LHCN-M2 (cell line): Measurements from ENCODE around the gene ZNF746. TPM values are rescaled to one million over a fixed set of nuclear protein-coding genes. Genes with fewer than 3 reads are reported as not detected.
A peak's percentile ranks its signal among the peaks of the same experiment; 100 is the strongest.

ENCODE experiments used
- DNase-seq: peaks from one replicate; pipeline ENCODE4 v3.0.0-alpha.2; 2012; ENCODE audit warnings: low read depth
- total RNA-seq: library from RNA; depleted of rRNA; stranded (reverse); fragments of >200 nt; gene quantifications from 2 replicates; pipeline ENCODE4 v1.2.3, GENCODE V29; 2014

ZNF746 gene
- total RNA-seq, 1 experiment from 2014 or later: 27.6 TPM

GRCh38 chr7:149490083-149490760 lies 7.4 kb downstream of the ZNF746 start:
- no peak for DNase-seq

- DNase-seq: no peak
Measured at GRCh38 chr7:149489391-149490024, 8.1 kb downstream of the ZNF746 start.

- DNase-seq: no peak
Measured at GRCh38 chr7:149479568-149479967, 18.0 kb downstream of the ZNF746 start.

- no peak for DNase-seq
Measured at GRCh38 chr7:149478754-149479153, 18.9 kb downstream of the ZNF746 start.

GRCh38 chr7:149477494-149478443 lies 19.8 kb downstream of the ZNF746 start:
- no peak for DNase-seq

GRCh38 chr7:149476791-149477190 lies 20.8 kb downstream of the ZNF746 start:
- DNase-seq: no peak

- DNase-seq: no peak
Measured at GRCh38 chr7:149475121-149476045, 22.2 kb downstream of the ZNF746 start.

- no peak for DNase-seq
Measured at GRCh38 chr7:149474309-149475120, 23.1 kb downstream of the ZNF746 start.

GRCh38 chr7:149473251-149473650 lies 24.4 kb downstream of the ZNF746 start:
- no peak for DNase-seq

- no peak for DNase-seq
Measured at GRCh38 chr7:149471289-149471953, 26.2 kb downstream of the ZNF746 start.

- no peak for DNase-seq
Measured at GRCh38 chr7:149469806-149470205, 27.8 kb downstream of the ZNF746 start.

GRCh38 chr7:149468208-149468607 lies 29.4 kb downstream of the ZNF746 start:
- DNase-seq: peak; percentile 56

GRCh38 chr7:149467321-149467859 lies 30.2 kb downstream of the ZNF746 start:
- DNase-seq: no peak

GRCh38 chr7:149466364-149466763 lies 31.2 kb downstream of the ZNF746 start:
- no peak for DNase-seq

- no peak for DNase-seq
Measured at GRCh38 chr7:149463500-149464161, 34.0 kb downstream of the ZNF746 start.

- DNase-seq: no peak
Measured at GRCh38 chr7:149462101-149462520, 35.5 kb downstream of the ZNF746 start.

GRCh38 chr7:149460493-149461277 lies 36.9 kb downstream of the ZNF746 start, which contains the start of gene ZNF777:
ZNF777 (minus strand) TSS chr7:149461062; CDS start chr7:149456022, 5,040 bp downstream.
- peak; percentile 92 for DNase-seq
